A673 (cell line): Measurements from ENCODE around the gene ETV4.

Experiments
- EZH2 ChIP-seq: fragments of 200-600 bp; sonication (generic); IDR thresholded peaks from 2 replicates; pipeline ENCODE4 v1.6.1; 2017; ENCODE audit warnings: borderline replicate concordance, low read depth, mild to moderate bottlenecking, mixed read lengths, antibody characterized with exemption, low read length; ENCODE audit not compliant: poor library complexity, severe bottlenecking
- TF ChIP-seq, protein P1 (sequence below): fragments of 300-800, 200-600 bp; sonication (generic); conservative IDR thresholded peaks from 2 replicates; pipeline ENCODE4 v1.5.1; 2017; ENCODE audit warnings: low read depth, mild to moderate bottlenecking, antibody characterized with exemption, low read length, moderate library complexity, mixed read lengths

- TF ChIP-seq, protein P1, sequence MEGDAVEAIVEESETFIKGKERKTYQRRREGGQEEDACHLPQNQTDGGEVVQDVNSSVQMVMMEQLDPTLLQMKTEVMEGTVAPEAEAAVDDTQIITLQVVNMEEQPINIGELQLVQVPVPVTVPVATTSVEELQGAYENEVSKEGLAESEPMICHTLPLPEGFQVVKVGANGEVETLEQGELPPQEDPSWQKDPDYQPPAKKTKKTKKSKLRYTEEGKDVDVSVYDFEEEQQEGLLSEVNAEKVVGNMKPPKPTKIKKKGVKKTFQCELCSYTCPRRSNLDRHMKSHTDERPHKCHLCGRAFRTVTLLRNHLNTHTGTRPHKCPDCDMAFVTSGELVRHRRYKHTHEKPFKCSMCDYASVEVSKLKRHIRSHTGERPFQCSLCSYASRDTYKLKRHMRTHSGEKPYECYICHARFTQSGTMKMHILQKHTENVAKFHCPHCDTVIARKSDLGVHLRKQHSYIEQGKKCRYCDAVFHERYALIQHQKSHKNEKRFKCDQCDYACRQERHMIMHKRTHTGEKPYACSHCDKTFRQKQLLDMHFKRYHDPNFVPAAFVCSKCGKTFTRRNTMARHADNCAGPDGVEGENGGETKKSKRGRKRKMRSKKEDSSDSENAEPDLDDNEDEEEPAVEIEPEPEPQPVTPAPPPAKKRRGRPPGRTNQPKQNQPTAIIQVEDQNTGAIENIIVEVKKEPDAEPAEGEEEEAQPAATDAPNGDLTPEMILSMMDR, result no peak
- TF ChIP-seq EZH2, result no peak
These were observed 21.1 kb downstream of the ETV4 start for GRCh38 chr17:43524945-43525575.
